AG04449 (cell line): ENCODE measurements around the gene IRAK1BP1.

ENCODE experiments used
- CTCF ChIA-PET: fragments of 350-600 bp; formaldehyde crosslinking; extraction: SDS; loops from one replicate; lab custom pipeline; 2021; ENCODE audit warnings: antibody characterized with exemption; lab: Yijun Ruan, JAX
- POLR2A ChIA-PET: fragments of 400-600, 350-600 bp; formaldehyde crosslinking; extraction: SDS; loops from one replicate; lab custom pipeline; 2020; ENCODE audit warnings: antibody characterized with exemption, inconsistent platforms; lab: Yijun Ruan, JAX
- DNase-seq: peaks from one replicate; pipeline ENCODE4 v3.0.0-alpha.2; 2010; ENCODE audit warnings: low read depth, low spot score
- H3K4me3 ChIP-seq: 2 replicates; pipeline ENCODE4 v1.5.1; 2011; ENCODE audit warnings: low read depth, mild to moderate bottlenecking, control low read depth, low read length
- TF ChIP-seq, protein P1 (sequence below): IDR thresholded peaks from one replicate; pipeline ENCODE4 v1.5.1; 2011; ENCODE audit warnings: mild to moderate bottlenecking, moderate library complexity, low read length, control low read depth, inconsistent platforms; ENCODE audit not compliant: insufficient read depth; ENCODE audit errors: missing control alignments

Gene IRAK1BP1

GRCh38 chr6:78867370-78868040, at the start of gene IRAK1BP1:
TSS of gene IRAK1BP1 (plus strand) at chr6:78867551. CDS start at chr6:78867577, 26 bp downstream.
- H3K4me3 ChIP-seq, result peak within 1 kb of the TSS; percentile 97
- ChIA-PET CTCF (no interaction called here), POLR2A (no interaction called here)
- DNase-seq, result no peak
- TF ChIP-seq, protein P1, sequence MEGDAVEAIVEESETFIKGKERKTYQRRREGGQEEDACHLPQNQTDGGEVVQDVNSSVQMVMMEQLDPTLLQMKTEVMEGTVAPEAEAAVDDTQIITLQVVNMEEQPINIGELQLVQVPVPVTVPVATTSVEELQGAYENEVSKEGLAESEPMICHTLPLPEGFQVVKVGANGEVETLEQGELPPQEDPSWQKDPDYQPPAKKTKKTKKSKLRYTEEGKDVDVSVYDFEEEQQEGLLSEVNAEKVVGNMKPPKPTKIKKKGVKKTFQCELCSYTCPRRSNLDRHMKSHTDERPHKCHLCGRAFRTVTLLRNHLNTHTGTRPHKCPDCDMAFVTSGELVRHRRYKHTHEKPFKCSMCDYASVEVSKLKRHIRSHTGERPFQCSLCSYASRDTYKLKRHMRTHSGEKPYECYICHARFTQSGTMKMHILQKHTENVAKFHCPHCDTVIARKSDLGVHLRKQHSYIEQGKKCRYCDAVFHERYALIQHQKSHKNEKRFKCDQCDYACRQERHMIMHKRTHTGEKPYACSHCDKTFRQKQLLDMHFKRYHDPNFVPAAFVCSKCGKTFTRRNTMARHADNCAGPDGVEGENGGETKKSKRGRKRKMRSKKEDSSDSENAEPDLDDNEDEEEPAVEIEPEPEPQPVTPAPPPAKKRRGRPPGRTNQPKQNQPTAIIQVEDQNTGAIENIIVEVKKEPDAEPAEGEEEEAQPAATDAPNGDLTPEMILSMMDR, result no peak

DNA sequence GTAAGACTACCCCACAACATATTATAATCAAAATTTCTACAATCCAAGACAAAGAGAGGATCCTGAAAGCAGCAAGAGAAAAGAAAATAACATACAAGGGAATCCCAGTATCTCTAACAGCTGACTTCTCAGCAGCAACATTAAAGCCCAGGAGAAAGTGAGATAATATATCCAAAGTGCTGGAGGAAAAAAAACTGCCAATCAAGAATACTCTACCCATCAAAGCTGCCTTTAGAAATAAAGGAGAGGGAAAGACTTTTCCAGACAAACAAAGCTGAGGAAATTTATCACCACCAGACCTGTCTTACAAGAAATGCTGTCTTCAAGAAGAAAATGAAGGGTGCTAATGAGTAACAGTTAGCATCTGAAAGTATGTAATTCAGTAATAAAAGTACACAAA, 43.3 kb upstream of the IRAK1BP1 start:
- CTCF ChIA-PET, result interaction anchor here (1.1 to 1.4 kb wide), 4 partner anchors 10 to 14 kb away, joined by 3 to 5 read pairs (median 4); no protein-coding TSS in a partner anchor
- POLR2A ChIA-PET, result no interaction called here
- TF ChIP-seq, protein P1, result no peak
- DNase-seq, result no peak
- H3K4me3 ChIP-seq, result no peak overlapping the region

DNA sequence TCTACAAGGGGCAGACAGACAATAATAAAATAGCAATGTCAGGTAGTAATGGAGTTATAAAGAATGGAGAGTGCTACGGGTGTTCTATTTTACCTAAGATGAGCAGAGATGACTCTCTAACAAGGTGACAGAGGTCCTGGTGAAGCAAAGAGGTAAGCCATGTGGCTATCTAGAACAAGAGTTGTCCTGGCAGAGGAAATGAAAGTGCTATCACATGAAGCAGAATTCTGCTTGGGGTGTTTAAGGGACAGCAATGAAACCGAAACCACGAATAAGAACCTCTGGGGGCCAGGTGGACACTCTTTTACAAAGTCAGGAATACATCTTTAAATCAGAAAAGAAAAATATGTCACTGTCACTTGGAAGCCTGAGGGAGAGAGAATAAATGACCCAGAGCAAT, 37.9 kb upstream of the IRAK1BP1 start:
- ChIA-PET CTCF (no interaction called here), POLR2A (no interaction called here)
- DNase-seq, result no peak
- H3K4me3 ChIP-seq, result no peak overlapping the region
- TF ChIP-seq, protein P1, result no peak

DNA sequence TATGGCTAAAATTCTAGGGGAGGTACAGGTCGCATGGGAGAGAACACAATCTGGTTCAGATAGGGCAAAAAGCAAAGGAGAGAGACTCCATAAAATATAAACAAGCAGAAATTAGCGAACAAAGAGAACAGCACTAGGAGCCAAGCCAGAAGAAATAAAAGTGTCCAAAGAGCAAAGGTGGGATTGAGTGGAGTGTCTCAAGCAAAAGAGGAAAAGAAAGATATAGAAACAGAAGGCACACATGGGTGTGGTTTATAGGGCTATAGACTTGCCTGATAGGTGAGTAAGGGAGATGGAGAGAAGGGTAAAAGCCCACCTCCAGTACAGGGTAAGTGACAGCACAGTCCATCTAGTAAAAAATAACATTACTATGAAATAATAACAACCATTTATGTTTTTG, 36.5 kb upstream of the IRAK1BP1 start:
- no peak overlapping the region for H3K4me3 ChIP-seq
- TF ChIP-seq, protein P1, result no peak
- ChIA-PET POLR2A (no interaction called here), CTCF (no interaction called here)
- no peak for DNase-seq

DNA sequence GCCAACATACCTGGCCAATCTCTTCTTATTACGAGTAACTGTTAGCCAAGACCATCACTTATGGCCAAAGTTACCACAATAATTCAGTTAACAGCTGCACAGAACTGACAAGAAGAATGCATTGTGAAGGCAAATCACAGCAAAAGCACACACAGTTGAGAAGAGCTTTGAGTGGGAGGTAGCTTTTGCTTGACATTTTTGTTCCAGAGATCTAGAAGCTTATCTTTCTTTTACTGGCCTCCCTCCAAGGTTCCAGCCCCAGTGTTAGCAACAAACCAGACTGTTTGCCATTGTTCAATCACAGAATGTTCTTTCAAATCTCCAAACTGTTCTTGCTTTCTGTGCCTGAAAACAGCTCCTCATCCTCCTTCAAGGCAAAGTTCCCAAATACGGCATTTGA, 35.9 kb upstream of the IRAK1BP1 start:
- ChIA-PET CTCF (no interaction called here), POLR2A (no interaction called here)
- TF ChIP-seq, protein P1, result no peak
- no peak for DNase-seq
- H3K4me3 ChIP-seq, result no peak overlapping the region

- TF ChIP-seq, protein P1, result no peak
- H3K4me3 ChIP-seq, result no peak overlapping the region
- POLR2A ChIA-PET, result no interaction called here
- DNase-seq, result no peak
- CTCF ChIA-PET, result no interaction called here
Measured at GRCh38 chr6:78832091-78832808, 35.1 kb upstream of the IRAK1BP1 start.
